ENCODE measurements around the gene TBX2.

Gene TBX2

GRCh38 chr17:61383689-61384201 is 15.9 kb upstream of the TBX2 start:
- TF ChIP-seq CTCF (conservative IDR thresholded peaks at IDR 0.05; ENCODE audit: low read depth, low read length) = no peak
- H3K27ac ChIP-seq = no peak overlapping the region
- no peaks in the 10 kb centered on the region for H3K4me1 ChIP-seq (ENCODE audit: low read depth, poor library complexity, severe bottlenecking)
- H2AFZ ChIP-seq (ENCODE audit: low read depth) = no peak overlapping the region
- H3K79me2 ChIP-seq (ENCODE audit: insufficient read depth, low read depth) = no peaks in the 10 kb centered on the region
- no peaks in the 10 kb centered on the region for H3K36me3 ChIP-seq (ENCODE audit: insufficient read depth)
- no peak overlapping the region for H3K9ac ChIP-seq
- no peak overlapping the region for H3K4me2 ChIP-seq
- H4K20me1 ChIP-seq (ENCODE audit: insufficient read depth) = no peaks in the 10 kb centered on the region
- no peak overlapping the region for H3K4me3 ChIP-seq (IDR thresholded peaks at IDR 0.05; ENCODE audit: insufficient read depth, low read depth, low read length)
- H3K27me3 ChIP-seq (ENCODE audit: insufficient read depth, low read depth) = no peaks in the 10 kb centered on the region

DNA sequence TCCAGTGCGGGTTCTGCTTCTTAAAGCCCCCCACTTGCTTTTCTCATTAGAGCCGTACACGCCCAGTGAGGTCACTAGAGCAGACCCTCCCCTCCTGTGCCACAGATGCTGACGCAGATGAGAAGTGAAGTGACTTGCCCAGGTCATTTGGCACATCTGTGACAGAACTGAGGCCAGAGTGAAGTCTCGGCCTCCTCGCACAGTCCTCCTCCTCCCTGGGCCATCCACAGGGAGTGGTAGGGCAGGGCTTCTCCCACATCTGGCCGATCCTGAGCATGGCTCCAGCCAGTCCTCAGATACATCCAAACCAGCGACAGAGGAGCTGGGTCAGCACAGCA is 15.3 kb upstream of the TBX2 start:
- TF ChIP-seq CTCF (conservative IDR thresholded peaks at IDR 0.05; ENCODE audit: low read depth, low read length) = no peak
- Histone ChIP-seq H4K20me1 (ENCODE audit: insufficient read depth) (no peaks in the 10 kb centered on the region), H3K4me3 (IDR thresholded peaks at IDR 0.05; ENCODE audit: insufficient read depth, low read depth, low read length) (no peak overlapping the region), H3K36me3 (ENCODE audit: insufficient read depth) (no peaks in the 10 kb centered on the region), H3K79me2 (ENCODE audit: insufficient read depth, low read depth) (no peaks in the 10 kb centered on the region), H2AFZ (ENCODE audit: low read depth) (no peak overlapping the region), H3K4me2 (no peak overlapping the region), H3K9ac (no peak overlapping the region), H3K27me3 (ENCODE audit: insufficient read depth, low read depth) (no peaks in the 10 kb centered on the region), H3K4me1 (ENCODE audit: low read depth, poor library complexity, severe bottlenecking) (no peaks in the 10 kb centered on the region), H3K27ac (no peak overlapping the region)

- H3K4me1 ChIP-seq (ENCODE audit: low read depth, poor library complexity, severe bottlenecking) = no peaks in the 10 kb centered on the region
Measured at GRCh38 chr17:61384692-61385576, 14.7 kb upstream of the TBX2 start.

GRCh38 chr17:61385577-61386236 is 13.9 kb upstream of the TBX2 start:
- Histone ChIP-seq H3K9ac (no peak overlapping the region), H3K36me3 (ENCODE audit: insufficient read depth) (no peaks in the 10 kb centered on the region), H3K4me1 (ENCODE audit: low read depth, poor library complexity, severe bottlenecking) (no peaks in the 10 kb centered on the region), H3K4me3 (IDR thresholded peaks at IDR 0.05; ENCODE audit: insufficient read depth, low read depth, low read length) (no peak overlapping the region), H3K79me2 (ENCODE audit: insufficient read depth, low read depth) (no peaks in the 10 kb centered on the region), H4K20me1 (ENCODE audit: insufficient read depth) (no peaks in the 10 kb centered on the region), H3K27me3 (ENCODE audit: insufficient read depth, low read depth) (no peaks in the 10 kb centered on the region), H2AFZ (ENCODE audit: low read depth) (no peak overlapping the region), H3K27ac (no peak overlapping the region), H3K4me2 (no peak overlapping the region)
- TF ChIP-seq CTCF (conservative IDR thresholded peaks at IDR 0.05; ENCODE audit: low read depth, low read length) = no peak

More at GRCh38 chr17:61384692-61385576, 14.7 kb upstream of the TBX2 start:
- Histone ChIP-seq H3K4me2 (no peak overlapping the region), H4K20me1 (ENCODE audit: insufficient read depth) (no peaks in the 10 kb centered on the region), H3K4me3 (IDR thresholded peaks at IDR 0.05; ENCODE audit: insufficient read depth, low read depth, low read length) (no peak overlapping the region), H3K36me3 (ENCODE audit: insufficient read depth) (no peaks in the 10 kb centered on the region), H2AFZ (ENCODE audit: low read depth) (no peak overlapping the region), H3K27me3 (ENCODE audit: insufficient read depth, low read depth) (no peaks in the 10 kb centered on the region), H3K9ac (no peak overlapping the region), H3K79me2 (ENCODE audit: insufficient read depth, low read depth) (no peaks in the 10 kb centered on the region), H3K27ac (no peak overlapping the region)
- TF ChIP-seq CTCF (conservative IDR thresholded peaks at IDR 0.05; ENCODE audit: low read depth, low read length) = no peak
